ENCODE results near the gene SLC15A3.

DNA sequence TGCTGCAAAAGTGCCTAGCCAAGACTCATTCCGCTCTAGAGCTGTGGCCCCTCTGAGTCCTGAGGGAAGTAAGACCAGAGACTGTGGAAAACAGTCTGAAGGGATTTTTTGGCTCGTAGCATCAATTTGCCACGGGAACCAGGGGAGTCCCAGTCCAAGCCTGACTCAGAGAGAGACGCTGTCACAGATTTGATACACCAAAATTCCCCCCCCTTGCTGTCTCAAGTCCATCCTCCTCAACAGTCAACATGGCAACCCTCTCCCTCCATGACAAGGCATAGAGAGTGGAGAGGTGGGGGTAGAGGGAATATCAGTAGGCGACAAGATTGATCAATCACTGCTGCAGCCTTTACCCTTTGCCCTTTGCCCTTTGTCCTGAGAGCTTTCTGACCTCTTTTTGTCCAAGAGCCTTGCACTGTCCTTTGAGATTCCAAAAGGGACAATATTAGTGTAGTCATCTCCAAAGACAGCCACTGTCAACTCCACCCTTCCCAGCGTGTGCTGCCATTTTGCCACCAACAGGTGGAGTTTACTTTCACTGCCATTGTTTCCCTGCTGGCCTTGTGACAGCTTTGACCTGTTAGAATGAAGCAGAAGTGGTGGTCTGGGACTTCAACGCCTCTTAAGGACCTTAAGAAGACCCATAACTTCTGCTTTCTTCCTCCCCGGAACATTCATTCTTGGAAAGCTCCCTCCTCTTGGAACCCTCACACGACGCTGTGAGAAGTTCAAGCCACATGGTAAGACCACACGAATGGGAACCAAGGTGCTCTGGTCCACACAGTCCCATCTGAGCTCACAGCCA, 7.3 kb downstream of the SLC15A3 start:
- TF ChIP-seq, protein P1, sequence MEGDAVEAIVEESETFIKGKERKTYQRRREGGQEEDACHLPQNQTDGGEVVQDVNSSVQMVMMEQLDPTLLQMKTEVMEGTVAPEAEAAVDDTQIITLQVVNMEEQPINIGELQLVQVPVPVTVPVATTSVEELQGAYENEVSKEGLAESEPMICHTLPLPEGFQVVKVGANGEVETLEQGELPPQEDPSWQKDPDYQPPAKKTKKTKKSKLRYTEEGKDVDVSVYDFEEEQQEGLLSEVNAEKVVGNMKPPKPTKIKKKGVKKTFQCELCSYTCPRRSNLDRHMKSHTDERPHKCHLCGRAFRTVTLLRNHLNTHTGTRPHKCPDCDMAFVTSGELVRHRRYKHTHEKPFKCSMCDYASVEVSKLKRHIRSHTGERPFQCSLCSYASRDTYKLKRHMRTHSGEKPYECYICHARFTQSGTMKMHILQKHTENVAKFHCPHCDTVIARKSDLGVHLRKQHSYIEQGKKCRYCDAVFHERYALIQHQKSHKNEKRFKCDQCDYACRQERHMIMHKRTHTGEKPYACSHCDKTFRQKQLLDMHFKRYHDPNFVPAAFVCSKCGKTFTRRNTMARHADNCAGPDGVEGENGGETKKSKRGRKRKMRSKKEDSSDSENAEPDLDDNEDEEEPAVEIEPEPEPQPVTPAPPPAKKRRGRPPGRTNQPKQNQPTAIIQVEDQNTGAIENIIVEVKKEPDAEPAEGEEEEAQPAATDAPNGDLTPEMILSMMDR (IDR thresholded peaks at IDR 0.05) = no peak
- no peak for TF ChIP-seq POLR2AphosphoS5 (IDR thresholded peaks at IDR 0.05)
- no peak for TF ChIP-seq POLR2A (IDR thresholded peaks at IDR 0.05)
